Measurements from ENCODE around the gene DSG4.

DNA sequence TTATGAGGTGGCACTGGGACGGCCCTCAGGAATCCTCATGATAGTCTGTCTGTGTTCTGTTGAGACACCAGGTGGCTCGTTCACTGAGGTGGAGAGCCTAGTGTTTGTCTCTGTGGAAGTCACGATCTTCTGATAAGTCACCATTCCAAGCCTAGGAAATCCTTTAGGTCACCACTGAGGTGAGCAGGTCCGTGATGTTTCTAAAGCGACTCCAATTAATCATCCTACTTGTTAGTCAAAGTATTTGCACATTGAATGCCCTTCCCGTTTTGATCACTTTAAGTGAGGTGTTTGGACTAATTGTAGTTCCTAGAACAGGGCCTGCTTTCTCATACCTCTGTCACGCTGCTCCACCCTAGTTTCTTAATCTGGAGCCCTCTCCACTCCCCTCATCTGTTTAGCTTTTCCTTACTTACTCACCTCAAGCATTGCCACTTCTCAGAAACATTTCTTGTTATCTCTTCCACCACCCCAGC, 42.9 kb downstream of the DSG4 start:
- TF ChIP-seq, protein P1, sequence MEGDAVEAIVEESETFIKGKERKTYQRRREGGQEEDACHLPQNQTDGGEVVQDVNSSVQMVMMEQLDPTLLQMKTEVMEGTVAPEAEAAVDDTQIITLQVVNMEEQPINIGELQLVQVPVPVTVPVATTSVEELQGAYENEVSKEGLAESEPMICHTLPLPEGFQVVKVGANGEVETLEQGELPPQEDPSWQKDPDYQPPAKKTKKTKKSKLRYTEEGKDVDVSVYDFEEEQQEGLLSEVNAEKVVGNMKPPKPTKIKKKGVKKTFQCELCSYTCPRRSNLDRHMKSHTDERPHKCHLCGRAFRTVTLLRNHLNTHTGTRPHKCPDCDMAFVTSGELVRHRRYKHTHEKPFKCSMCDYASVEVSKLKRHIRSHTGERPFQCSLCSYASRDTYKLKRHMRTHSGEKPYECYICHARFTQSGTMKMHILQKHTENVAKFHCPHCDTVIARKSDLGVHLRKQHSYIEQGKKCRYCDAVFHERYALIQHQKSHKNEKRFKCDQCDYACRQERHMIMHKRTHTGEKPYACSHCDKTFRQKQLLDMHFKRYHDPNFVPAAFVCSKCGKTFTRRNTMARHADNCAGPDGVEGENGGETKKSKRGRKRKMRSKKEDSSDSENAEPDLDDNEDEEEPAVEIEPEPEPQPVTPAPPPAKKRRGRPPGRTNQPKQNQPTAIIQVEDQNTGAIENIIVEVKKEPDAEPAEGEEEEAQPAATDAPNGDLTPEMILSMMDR (IDR thresholded peaks at IDR 0.05) = no peak
- TF ChIP-seq POLR2A (IDR thresholded peaks at IDR 0.05) (no peak), POLR2AphosphoS5 (IDR thresholded peaks at IDR 0.05) (no peak), EP300 (IDR thresholded peaks at IDR 0.05) (no peak)

Measured in upper lobe of left lung (tissue), 4 donors.